ENCODE results near the gene MAPK11.
A peak's percentile ranks its signal among the peaks of the same experiment; 100 is the strongest.

Gene MAPK11

DNA sequence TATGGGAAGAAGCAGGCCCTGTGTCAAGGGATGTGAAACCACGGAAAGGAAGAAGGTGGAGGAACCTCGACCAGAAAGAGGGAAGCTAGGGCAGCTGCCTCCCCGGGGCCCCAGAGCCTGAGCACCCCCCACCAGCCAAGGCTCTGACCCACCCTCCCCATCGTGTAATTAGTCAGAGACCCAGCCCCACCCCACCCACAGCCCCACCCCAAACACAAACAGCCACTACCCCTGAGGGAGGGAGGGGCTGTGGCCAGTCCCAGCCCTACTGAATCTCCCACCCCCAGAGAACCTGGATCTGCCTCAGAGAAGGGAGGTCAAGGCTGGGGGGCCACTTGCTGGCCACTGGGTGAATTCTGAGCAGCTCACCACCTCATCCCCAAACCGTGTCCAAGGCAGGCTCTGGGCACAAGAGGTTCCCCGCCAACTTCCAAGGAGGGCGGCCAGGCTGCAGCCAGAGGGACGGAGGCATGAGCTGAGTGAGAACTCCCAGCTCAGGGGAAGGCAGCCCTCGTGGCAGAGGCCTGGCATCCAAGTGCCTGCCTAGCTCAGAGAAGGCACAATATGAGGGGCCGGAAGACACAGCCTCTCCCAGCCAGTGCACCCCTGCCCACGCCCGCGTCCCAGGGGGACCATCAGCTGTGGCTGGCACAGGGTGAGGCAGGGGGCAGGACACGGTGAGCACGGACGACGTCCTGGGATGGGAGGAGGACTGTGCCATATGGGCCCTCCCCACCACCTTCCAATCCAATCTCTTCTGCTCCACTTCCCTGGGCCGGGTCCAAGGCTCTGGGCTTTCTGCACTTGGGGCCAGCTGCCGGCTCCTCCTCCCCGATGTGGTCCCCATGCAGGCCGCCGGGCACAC is 34.6 kb upstream of the MAPK11 start:
- Histone ChIP-seq H3K9ac (ENCODE audit: low read depth, low read length) (no peak overlapping the region), H3K36me3 (ENCODE audit: insufficient read depth, low read length) (no peaks in the 10 kb centered on the region; the same call in 1 of the 2 replicates), H3K9me3 (ENCODE audit: control insufficient read depth, insufficient read depth, low read length) (no peaks in the 10 kb centered on the region), H3K4me1 (ENCODE audit: insufficient read depth, low read length) (peaks cover 28% of the 10 kb centered on the region; the same call in 1 of the 2 replicates)

- Histone ChIP-seq H3K36me3 (ENCODE audit: insufficient read depth, low read length) (no peaks in the 10 kb centered on the region; the same call in 1 of the 2 replicates), H3K4me1 (ENCODE audit: insufficient read depth, low read length) (peaks cover 26% of the 10 kb centered on the region; the same call in 1 of the 2 replicates), H3K9ac (ENCODE audit: low read depth, low read length) (no peak overlapping the region), H3K9me3 (ENCODE audit: control insufficient read depth, insufficient read depth, low read length) (no peaks in the 10 kb centered on the region)
Observed at GRCh38 chr22:50303848-50304527, 33.8 kb upstream of the MAPK11 start.

GRCh38 chr22:50303515-50303847 is 33.3 kb upstream of the MAPK11 start:
- no peaks in the 10 kb centered on the region; the same call in 1 of the 2 replicates for H3K36me3 ChIP-seq (ENCODE audit: insufficient read depth, low read length)
- H3K4me1 ChIP-seq (ENCODE audit: insufficient read depth, low read length), result peaks cover 23% of the 10 kb centered on the region; the same call in 1 of the 2 replicates
- no peaks in the 10 kb centered on the region for H3K9me3 ChIP-seq (ENCODE audit: control insufficient read depth, insufficient read depth, low read length)
- H3K9ac ChIP-seq (ENCODE audit: low read depth, low read length), result no peak overlapping the region

- H3K9me3 ChIP-seq (ENCODE audit: control insufficient read depth, insufficient read depth, low read length), result no peaks in the 10 kb centered on the region
- H3K36me3 ChIP-seq (ENCODE audit: insufficient read depth, low read length), result no peaks in the 10 kb centered on the region; the same call in 1 of the 2 replicates
- H3K4me1 ChIP-seq (ENCODE audit: insufficient read depth, low read length), result peaks cover 17% of the 10 kb centered on the region; the same call in 1 of the 2 replicates
- H3K9ac ChIP-seq (ENCODE audit: low read depth, low read length), result no peak overlapping the region
Observed at GRCh38 chr22:50302564-50302963, 32.4 kb upstream of the MAPK11 start.

GRCh38 chr22:50302041-50302541 is 31.9 kb upstream of the MAPK11 start:
- Histone ChIP-seq H3K36me3 (ENCODE audit: insufficient read depth, low read length) (no peaks in the 10 kb centered on the region; the same call in 1 of the 2 replicates), H3K9me3 (ENCODE audit: control insufficient read depth, insufficient read depth, low read length) (no peaks in the 10 kb centered on the region), H3K9ac (ENCODE audit: low read depth, low read length) (no peak overlapping the region), H3K4me1 (ENCODE audit: insufficient read depth, low read length) (peaks cover 17% of the 10 kb centered on the region; the same call in 1 of the 2 replicates)

- H3K36me3 ChIP-seq (ENCODE audit: insufficient read depth, low read length), result no peaks in the 10 kb centered on the region; the same call in 1 of the 2 replicates
- H3K9ac ChIP-seq (ENCODE audit: low read depth, low read length), result no peak overlapping the region
- no peaks in the 10 kb centered on the region for H3K9me3 ChIP-seq (ENCODE audit: control insufficient read depth, insufficient read depth, low read length)
- peaks cover 17% of the 10 kb centered on the region; the same call in 1 of the 2 replicates for H3K4me1 ChIP-seq (ENCODE audit: insufficient read depth, low read length)
Observed at GRCh38 chr22:50301581-50301991, 31.4 kb upstream of the MAPK11 start.

DNA sequence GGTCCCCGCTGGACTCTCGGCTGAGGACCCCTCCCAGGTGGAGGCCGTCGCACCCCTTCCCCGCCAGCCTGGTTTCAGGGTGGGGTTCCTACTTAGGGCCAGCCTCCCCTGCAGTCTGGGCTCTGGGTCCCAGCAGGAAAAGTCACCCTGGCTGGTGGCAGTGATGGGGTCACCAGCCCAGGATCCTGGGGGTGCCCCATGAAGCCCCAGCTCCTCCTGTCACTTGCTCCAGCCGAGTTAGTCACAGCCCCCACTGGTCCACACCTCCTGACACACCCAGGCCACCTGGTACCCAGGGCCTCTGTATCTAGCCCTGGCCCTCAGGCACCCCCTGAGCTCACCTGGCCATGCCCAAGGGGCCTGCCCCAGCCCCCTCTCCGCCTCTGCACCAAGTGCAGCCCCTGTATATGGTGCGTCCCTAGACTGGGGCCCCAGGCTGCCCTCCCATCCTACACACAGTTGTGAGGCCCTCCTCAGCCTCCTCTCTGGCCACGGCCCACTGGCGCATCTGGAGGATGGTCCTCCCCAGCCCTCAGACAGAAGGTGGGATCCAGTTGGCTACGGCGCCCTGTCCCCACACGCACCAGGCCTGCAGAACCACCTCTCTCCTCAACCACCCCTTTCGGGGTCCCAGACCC is 30.6 kb upstream of the MAPK11 start:
- Histone ChIP-seq H3K9me3 (ENCODE audit: control insufficient read depth, insufficient read depth, low read length) (no peaks in the 10 kb centered on the region), H3K36me3 (ENCODE audit: insufficient read depth, low read length) (no peaks in the 10 kb centered on the region; the same call in 1 of the 2 replicates), H3K9ac (ENCODE audit: low read depth, low read length) (peak overlapping the region; percentile 43; the same call in 1 of the 2 replicates), H3K4me1 (ENCODE audit: insufficient read depth, low read length) (peaks cover 13% of the 10 kb centered on the region; the same call in 1 of the 2 replicates)

DNA sequence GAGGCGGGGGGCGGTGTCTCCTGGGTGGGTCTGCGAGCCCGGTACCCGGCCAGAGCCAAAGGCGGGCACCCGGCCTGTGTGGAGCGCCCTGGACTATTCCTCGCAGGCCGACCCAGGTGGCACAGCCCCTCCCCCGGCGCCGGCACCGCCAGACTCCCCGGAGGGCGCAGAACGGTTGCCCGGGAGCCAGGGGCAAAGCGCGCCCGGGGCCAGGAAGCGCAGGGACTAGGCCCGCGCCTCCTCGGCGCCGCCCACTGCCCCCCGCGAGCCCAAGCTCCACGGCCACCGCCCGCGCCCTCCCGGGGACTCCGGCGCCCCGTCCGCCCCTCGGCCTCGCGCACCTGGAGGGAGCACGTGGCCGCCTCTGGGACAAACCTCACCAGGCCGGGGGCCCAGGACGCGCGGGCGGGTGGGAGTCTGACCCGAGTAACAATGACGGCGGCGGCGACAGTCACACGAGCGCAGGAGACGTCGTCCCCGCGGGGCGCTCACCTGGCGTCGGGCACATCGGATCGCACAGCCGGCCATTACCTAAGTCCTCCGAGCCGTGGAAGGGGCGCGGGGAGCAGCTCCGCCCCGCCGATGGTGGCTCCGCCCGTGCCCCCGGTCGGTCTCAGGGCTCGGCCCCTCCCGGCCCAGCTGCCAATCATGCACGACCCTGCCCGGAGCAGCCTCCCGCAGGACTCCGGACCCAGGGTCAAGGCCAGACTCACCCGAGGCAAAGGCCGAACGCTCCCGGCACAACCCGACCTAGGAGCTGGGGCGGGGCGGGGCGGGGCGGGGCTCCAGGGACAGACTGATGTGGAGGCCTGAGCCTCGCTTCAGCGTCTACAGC is 29.8 kb upstream of the MAPK11 start:
- Histone ChIP-seq H3K4me1 (ENCODE audit: insufficient read depth, low read length) (peaks cover 12% of the 10 kb centered on the region; the same call in 1 of the 2 replicates), H3K9me3 (ENCODE audit: control insufficient read depth, insufficient read depth, low read length) (no peaks in the 10 kb centered on the region), H3K9ac (ENCODE audit: low read depth, low read length) (peak overlapping the region; percentile 43; the same call in 1 of the 2 replicates), H3K36me3 (ENCODE audit: insufficient read depth, low read length) (no peaks in the 10 kb centered on the region)

DNA sequence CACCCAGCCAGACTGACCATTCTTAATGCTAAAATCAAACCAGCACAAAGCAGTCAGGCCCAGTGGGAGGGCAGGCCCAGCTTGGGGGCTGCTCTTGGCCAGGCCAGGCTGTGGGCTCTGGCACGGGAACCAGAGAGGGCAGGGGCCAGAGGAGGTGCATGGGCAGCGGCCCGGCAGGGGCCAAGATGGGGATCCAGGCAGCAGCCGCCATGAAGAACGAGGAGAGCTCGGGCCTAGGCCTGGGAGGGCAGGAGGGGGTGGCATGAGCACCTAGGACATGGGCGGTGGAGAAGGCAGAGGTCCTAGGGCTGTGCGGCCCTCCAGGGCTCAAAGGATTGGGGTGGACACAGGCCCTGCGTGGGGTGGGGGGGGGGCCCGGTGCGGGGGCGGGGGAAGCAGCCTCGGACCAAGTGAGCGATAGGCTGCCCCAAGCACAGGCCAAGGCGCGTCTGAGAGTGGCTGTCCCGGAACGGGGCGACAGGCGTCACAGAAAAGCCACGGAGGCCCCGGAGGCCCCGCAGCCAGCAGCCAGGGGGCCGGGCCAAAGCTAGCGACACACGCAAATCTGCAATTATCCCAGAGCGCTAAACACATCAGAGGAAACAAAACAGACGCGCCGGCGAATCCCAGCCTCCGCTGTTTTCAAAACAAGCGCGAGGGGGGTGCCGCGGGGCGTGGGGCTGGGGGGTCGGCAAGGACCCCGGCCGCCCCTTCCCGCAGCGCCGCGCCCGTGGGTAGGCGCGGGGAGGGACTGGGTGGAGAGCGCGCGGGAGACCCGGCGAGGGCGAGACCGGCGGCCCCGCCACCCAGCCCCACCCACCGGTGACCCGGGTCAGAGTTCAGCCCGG is 29.0 kb upstream of the MAPK11 start:
- peak overlapping the region; percentile 43; the same call in 1 of the 2 replicates for H3K9ac ChIP-seq (ENCODE audit: low read depth, low read length)
- peaks cover 9% of the 10 kb centered on the region for H3K4me1 ChIP-seq (ENCODE audit: insufficient read depth, low read length)
- H3K9me3 ChIP-seq (ENCODE audit: control insufficient read depth, insufficient read depth, low read length), result no peaks in the 10 kb centered on the region
- H3K36me3 ChIP-seq (ENCODE audit: insufficient read depth, low read length), result no peaks in the 10 kb centered on the region

GRCh38 chr22:50298266-50298637 is 28.1 kb upstream of the MAPK11 start:
- Histone ChIP-seq H3K4me1 (ENCODE audit: insufficient read depth, low read length) (peaks cover 14% of the 10 kb centered on the region), H3K9me3 (ENCODE audit: control insufficient read depth, insufficient read depth, low read length) (no peaks in the 10 kb centered on the region), H3K9ac (ENCODE audit: low read depth, low read length) (no peak overlapping the region), H3K36me3 (ENCODE audit: insufficient read depth, low read length) (no peaks in the 10 kb centered on the region)

DNA sequence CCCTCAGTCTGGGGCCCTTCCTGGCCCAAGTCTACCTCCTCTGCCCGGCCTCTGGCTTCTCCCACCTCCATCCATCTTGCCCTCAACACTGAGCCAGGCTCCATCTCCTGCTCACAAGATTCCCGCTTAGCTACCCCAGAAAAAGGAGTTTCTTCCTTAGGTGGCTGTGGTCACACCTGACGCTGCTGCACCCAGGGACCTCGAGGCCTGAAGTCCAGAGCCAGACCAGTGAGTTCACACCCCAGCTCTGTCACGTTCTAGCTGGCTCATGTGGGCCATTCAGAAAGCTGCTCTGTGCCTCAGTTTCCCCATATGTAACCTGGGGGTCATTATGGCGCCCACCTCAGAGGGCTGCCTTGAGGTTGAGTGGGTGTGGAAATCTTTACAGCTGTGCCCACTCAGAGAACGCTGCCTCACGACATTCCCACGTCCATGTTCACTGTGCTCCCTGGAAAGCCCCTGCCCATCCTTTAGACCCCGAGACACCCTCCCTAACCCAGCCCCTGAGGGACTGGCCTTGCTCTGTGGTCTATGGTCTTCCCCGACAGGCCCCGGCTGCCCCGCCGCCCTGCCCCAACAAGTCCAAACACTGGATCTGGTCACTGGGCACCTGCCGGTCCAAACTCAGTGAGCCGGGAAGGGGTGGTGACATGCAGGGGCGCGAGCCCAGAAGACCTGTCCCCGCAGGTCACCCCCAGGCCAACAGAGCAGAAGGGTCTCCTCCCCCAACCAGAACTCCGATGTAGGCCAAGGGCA is 27.5 kb upstream of the MAPK11 start:
- Histone ChIP-seq H3K4me1 (ENCODE audit: insufficient read depth, low read length) (peaks cover 19% of the 10 kb centered on the region), H3K9me3 (ENCODE audit: control insufficient read depth, insufficient read depth, low read length) (no peaks in the 10 kb centered on the region), H3K36me3 (ENCODE audit: insufficient read depth, low read length) (no peaks in the 10 kb centered on the region), H3K9ac (ENCODE audit: low read depth, low read length) (no peak overlapping the region)

DNA sequence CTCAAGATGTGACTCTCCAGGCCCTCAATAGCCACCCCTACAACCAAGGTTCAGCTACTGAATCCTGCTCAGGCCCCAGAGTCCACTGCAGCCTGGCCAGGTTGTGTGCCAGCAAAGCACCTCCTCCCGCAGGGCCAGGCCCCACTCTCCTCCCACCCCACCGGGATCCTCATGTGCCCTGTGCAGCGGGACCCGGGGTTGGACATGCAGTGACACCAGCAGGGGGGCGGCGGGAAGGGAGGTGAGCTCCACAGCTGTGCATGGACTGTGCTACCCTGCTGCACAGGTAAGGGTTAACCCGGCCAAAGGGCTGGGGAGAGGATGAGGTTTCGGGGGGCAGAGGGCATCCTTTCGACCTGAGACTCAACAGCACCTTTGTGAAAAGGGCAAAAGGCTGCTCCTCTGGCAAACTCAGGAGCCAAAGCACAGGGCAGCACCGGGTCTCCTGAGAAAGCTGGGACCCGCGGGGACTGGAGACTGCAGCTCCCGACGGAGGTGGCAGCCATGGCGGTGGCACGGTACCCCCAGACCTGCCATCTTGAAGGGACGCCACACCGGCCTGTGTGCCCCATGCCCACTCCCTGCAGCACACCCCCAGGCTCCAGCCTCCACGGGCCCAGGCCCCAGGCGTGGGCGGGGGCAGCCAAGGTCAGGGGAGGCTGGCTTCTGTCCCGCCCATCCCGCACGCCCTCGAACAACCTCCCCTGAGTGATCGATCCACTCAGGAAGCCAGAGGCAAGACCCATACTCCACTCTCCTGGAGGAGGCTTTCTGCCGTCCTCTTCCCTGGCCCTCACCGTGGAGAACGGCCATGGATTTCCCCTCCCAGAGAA is 26.7 kb upstream of the MAPK11 start:
- Histone ChIP-seq H3K9ac (ENCODE audit: low read depth, low read length) (no peak overlapping the region), H3K4me1 (ENCODE audit: insufficient read depth, low read length) (peaks cover 20% of the 10 kb centered on the region), H3K36me3 (ENCODE audit: insufficient read depth, low read length) (no peaks in the 10 kb centered on the region), H3K9me3 (ENCODE audit: control insufficient read depth, insufficient read depth, low read length) (no peaks in the 10 kb centered on the region)

Measured in ES-I3 (cell line).